K562 (cell line): ENCODE data around the gene CMIP. TPM values are rescaled to one million over a fixed set of nuclear protein-coding genes. Genes with fewer than 3 reads are reported as not detected.
A peak's percentile ranks its signal among the peaks of the same experiment; 100 is the strongest.

Source experiments
- CCNT2 ChIP-seq: IDR thresholded peaks from 2 replicates; pipeline ENCODE4 v1.6.1; 2011; ENCODE audit warnings: borderline replicate concordance, low read depth, mild to moderate bottlenecking, moderate library complexity, mixed read lengths, low read length; ENCODE audit not compliant: insufficient read length; ENCODE audit errors: extremely low read depth
- CGGBP1 ChIP-seq: fragments of 250-450 bp; sonication (Bioruptor Pico); IDR thresholded peaks from 2 replicates; pipeline ENCODE4 v1.9.0; 2021; ENCODE audit warnings: mild to moderate bottlenecking
- HMGN3 ChIP-seq: IDR thresholded peaks from 2 replicates; pipeline ENCODE4 v1.6.1; 2011; ENCODE audit warnings: borderline replicate concordance, low read depth, mild to moderate bottlenecking, mixed read lengths, low read length; ENCODE audit not compliant: insufficient read length; ENCODE audit errors: extremely low read depth
- RB1 ChIP-seq: fragments of 450-650 bp; IDR thresholded peaks from 2 replicates; pipeline ENCODE4 v1.6.1; 2017; ENCODE audit warnings: low read depth, mild to moderate bottlenecking
- TAF1 ChIP-seq: IDR thresholded peaks from 2 replicates; pipeline ENCODE4 v1.6.1; 2011; ENCODE audit warnings: mild to moderate bottlenecking, low read length, moderate library complexity; ENCODE audit not compliant: insufficient read depth, control insufficient read depth, severe bottlenecking; ENCODE audit errors: extremely low read depth
- USF1 ChIP-seq: sonication (generic); formaldehyde crosslinking; IDR thresholded peaks from 2 replicates; pipeline ENCODE4 v1.9.0; 2022; ENCODE audit warnings: mild to moderate bottlenecking, missing genetic modification reagents
- ZBTB7A ChIP-seq: IDR thresholded peaks from 2 replicates; pipeline ENCODE4 v1.6.1; 2011; ENCODE audit warnings: low read depth, mild to moderate bottlenecking, low read length, moderate library complexity, borderline replicate concordance; ENCODE audit not compliant: control insufficient read depth
- ZNF124 ChIP-seq: sonication (generic); formaldehyde crosslinking; IDR thresholded peaks from 2 replicates; pipeline ENCODE4 v1.8.1; 2022; ENCODE audit warnings: missing genetic modification reagents
- ZNF175 ChIP-seq: fragments of 200-800 bp; sonication (Bioruptor generic); IDR thresholded peaks from 2 replicates; pipeline ENCODE4 v1.6.1; 2016; ENCODE audit warnings: low read depth, mild to moderate bottlenecking, missing genetic modification characterization, missing compliant biosample characterization
- ZNF395 ChIP-seq: fragments of 200-800 bp; sonication (Bioruptor generic); IDR thresholded peaks from 2 replicates; pipeline ENCODE4 v1.6.1; 2017; ENCODE audit warnings: missing genetic modification characterization, missing compliant biosample characterization
- ZNF511 ChIP-seq: sonication (generic); formaldehyde crosslinking; IDR thresholded peaks from 2 replicates; pipeline ENCODE4 v1.8.0; 2022; ENCODE audit warnings: mild to moderate bottlenecking, missing genetic modification reagents
- ZNF584 ChIP-seq: fragments of 200-800 bp; sonication (Bioruptor generic); IDR thresholded peaks from 2 replicates; pipeline ENCODE4 v1.6.1; 2016; ENCODE audit warnings: low read depth, mild to moderate bottlenecking, missing genetic modification characterization, missing compliant biosample characterization
- ZNF609 ChIP-seq: sonication (generic); formaldehyde crosslinking; IDR thresholded peaks from 2 replicates; pipeline ENCODE4 v1.8.1; 2023; ENCODE audit warnings: missing genetic modification reagents, mild to moderate bottlenecking, borderline replicate concordance
- polyA plus RNA-seq, 8 experiments: library from polyadenylated mRNA; depleted of rRNA in 4 of 8; stranded (reverse) in 5 of 8; unstranded in 3 of 8; fragments of >200 nt; fragmentation: Nextera tagmentation in 2 of 8; fragmentation: Illumina TruSeq in 1 of 8; extraction: Ambion mirVana in 2 of 8; extraction: Trizol in 1 of 8; gene quantifications; 2 replicates each; pipeline versions ENCODE4 v1.2.1 to v1.2.3, GENCODE V29; 2011 to 2014; ENCODE audit warnings: inconsistent platforms in 1 of 8, missing spikeins in 1 of 8
- total RNA-seq, 7 experiments: library from RNA; depleted of rRNA in 6 of 7; stranded (reverse); fragments of >200 nt in 6 of 7; fragmentation: Illumina TruSeq in 2 of 7; extraction: Trizol in 2 of 7; gene quantifications; 2 replicates each; pipeline versions ENCODE4 v1.2.1 to v1.2.3, GENCODE V29; 2011 to 2021; ENCODE audit warnings: low replicate concordance in 1 of 7
- TF ChIP-seq, protein P1 (sequence below): fragments of 450-650 bp; formaldehyde crosslinking; IDR thresholded peaks from 2 replicates; pipeline ENCODE4 v1.4.0; 2020; ENCODE audit warnings: mild to moderate bottlenecking, mixed read lengths

Gene CMIP
- total and polyA plus RNA-seq, 9 of the 15 experiments (the other 6 are each of a cell fraction or from before 2014, with no cell fraction given), result 0.94 to 82.5 (median 10.3) TPM

GRCh38 chr16:81444448-81445121 lies at the start of gene CMIP (continued):
- peak; percentile 64 for TF ChIP-seq CCNT2
- no peak for TF ChIP-seq ZNF124 (CRISPR knock-in tag)
- peak; percentile 70; the same call in 1 of the 2 replicates for TF ChIP-seq USF1 (CRISPR knock-in tag)
- peak; percentile 73; the same call in 1 of the 2 replicates for TF ChIP-seq RB1
- peak; percentile 51 for TF ChIP-seq TAF1
- peak; percentile 77 for TF ChIP-seq HMGN3
- TF ChIP-seq ZNF395, result peak; percentile 89
- TF ChIP-seq ZNF584 (CRISPR knock-in tag), result peak; percentile 63; the same call in 1 of the 2 replicates
- TF ChIP-seq, protein P1, sequence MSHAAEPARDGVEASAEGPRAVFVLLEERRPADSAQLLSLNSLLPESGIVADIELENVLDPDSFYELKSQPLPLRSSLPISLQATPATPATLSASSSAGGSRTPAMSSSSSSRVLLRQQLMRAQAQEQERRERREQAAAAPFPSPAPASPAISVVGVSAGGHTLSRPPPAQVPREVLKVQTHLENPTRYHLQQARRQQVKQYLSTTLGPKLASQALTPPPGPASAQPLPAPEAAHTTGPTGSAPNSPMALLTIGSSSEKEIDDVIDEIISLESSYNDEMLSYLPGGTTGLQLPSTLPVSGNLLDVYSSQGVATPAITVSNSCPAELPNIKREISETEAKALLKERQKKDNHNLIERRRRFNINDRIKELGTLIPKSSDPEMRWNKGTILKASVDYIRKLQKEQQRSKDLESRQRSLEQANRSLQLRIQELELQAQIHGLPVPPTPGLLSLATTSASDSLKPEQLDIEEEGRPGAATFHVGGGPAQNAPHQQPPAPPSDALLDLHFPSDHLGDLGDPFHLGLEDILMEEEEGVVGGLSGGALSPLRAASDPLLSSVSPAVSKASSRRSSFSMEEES, result no peak
- TF ChIP-seq ZBTB7A, result peak; percentile 54; the same call in 1 of the 2 replicates
- TF ChIP-seq ZNF175, result 0 out of 2 replicates have a peak, but pooled peaks have one; percentile 24
- TF ChIP-seq CGGBP1 (CRISPR knock-in tag), result no peak
- no peak for TF ChIP-seq ZNF511 (CRISPR knock-in tag)
- TF ChIP-seq ZNF609, result no peak
